ENCODE data around the gene KRT5. TPM values are rescaled to one million over a fixed set of nuclear protein-coding genes. Genes with fewer than 3 reads are reported as not detected.

Gene KRT5
- total RNA-seq, 1 donor from 2014 or later = 13.0 TPM

GRCh38 chr12:52552055-52552454 lies 31.9 kb upstream of the KRT5 start:
- no peak for TF ChIP-seq CTCF (conservative IDR thresholded peaks at IDR 0.05)
- Mint-ChIP-seq H3K4me1 (ENCODE audit: unreplicated experiment) (no peaks in the 10 kb centered on the region), H3K27me3 (peaks cover 34% of the 10 kb centered on the region), H3K36me3 (no peaks in the 10 kb centered on the region), H3K4me3 (no peak overlapping the region), H3K9me3 (no peaks in the 10 kb centered on the region), H3K27ac (no peak overlapping the region)
- DNase-seq (ENCODE audit: extremely low spot score, unreplicated experiment) = no peak

- TF ChIP-seq CTCF (conservative IDR thresholded peaks at IDR 0.05) = no peak
- no peak overlapping the region for H3K4me3 Mint-ChIP-seq
- no peaks in the 10 kb centered on the region for H3K9me3 Mint-ChIP-seq
- H3K36me3 Mint-ChIP-seq = no peaks in the 10 kb centered on the region
- H3K27ac Mint-ChIP-seq = peak overlapping the region; percentile 3
- no peak for DNase-seq (ENCODE audit: extremely low spot score, unreplicated experiment)
- H3K4me1 Mint-ChIP-seq (ENCODE audit: unreplicated experiment) = no peaks in the 10 kb centered on the region
- H3K27me3 Mint-ChIP-seq = peaks cover 38% of the 10 kb centered on the region
These were observed 31.1 kb upstream of the KRT5 start for GRCh38 chr12:52551216-52551865.

GRCh38 chr12:52546126-52546525 lies 25.9 kb upstream of the KRT5 start:
- H3K27me3 Mint-ChIP-seq = peaks cover 21% of the 10 kb centered on the region
- H3K9me3 Mint-ChIP-seq = no peaks in the 10 kb centered on the region
- H3K4me3 Mint-ChIP-seq = no peak overlapping the region
- no peak for TF ChIP-seq CTCF (conservative IDR thresholded peaks at IDR 0.05)
- no peak overlapping the region for H3K27ac Mint-ChIP-seq
- H3K36me3 Mint-ChIP-seq = no peaks in the 10 kb centered on the region
- no peaks in the 10 kb centered on the region for H3K4me1 Mint-ChIP-seq (ENCODE audit: unreplicated experiment)
- no peak for DNase-seq (ENCODE audit: extremely low spot score, unreplicated experiment)

GRCh38 chr12:52543985-52544883 lies 24.0 kb upstream of the KRT5 start:
- DNase-seq (ENCODE audit: extremely low spot score, unreplicated experiment) = no peak
- H3K27me3 Mint-ChIP-seq = peaks cover 17% of the 10 kb centered on the region
- TF ChIP-seq CTCF (conservative IDR thresholded peaks at IDR 0.05) = no peak
- H3K27ac Mint-ChIP-seq = no peak overlapping the region
- no peaks in the 10 kb centered on the region for H3K36me3 Mint-ChIP-seq
- no peak overlapping the region for H3K4me3 Mint-ChIP-seq
- peaks cover 3% of the 10 kb centered on the region for H3K4me1 Mint-ChIP-seq (ENCODE audit: unreplicated experiment)
- H3K9me3 Mint-ChIP-seq = no peaks in the 10 kb centered on the region

- Mint-ChIP-seq H3K4me3 (no peak overlapping the region), H3K9me3 (no peaks in the 10 kb centered on the region), H3K36me3 (no peaks in the 10 kb centered on the region), H3K4me1 (ENCODE audit: unreplicated experiment) (peaks cover 10% of the 10 kb centered on the region), H3K27ac (no peak overlapping the region), H3K27me3 (peaks cover 17% of the 10 kb centered on the region)
- no peak for TF ChIP-seq CTCF (conservative IDR thresholded peaks at IDR 0.05)
- DNase-seq (ENCODE audit: extremely low spot score, unreplicated experiment) = no peak
These were observed 22.7 kb upstream of the KRT5 start for GRCh38 chr12:52542785-52543318.

All from type B pancreatic cell (in vitro differentiated cells).